GM12878 (cell line): ENCODE data around the gene ESR2. TPM values are rescaled to one million over a fixed set of nuclear protein-coding genes. Genes with fewer than 3 reads are reported as not detected.

Experiments used
- ATAC-seq: fragments of 200-7000 bp; cut with Tn5 transposase; 3 replicates; pipeline ENCODE4 v1.9.1; 2020; ENCODE audit warnings: mild to moderate bottlenecking, moderate library complexity
- BruUV-seq: library from RNA; stranded (reverse); fragments of 400-500 nt; replicated peaks from 2 replicates; lab custom pipeline; 2021; lab: Mats Ljungman, UMichigan
- CTCF ChIA-PET: fragments of 300-600 bp; sonication (Branson Sonifier 250); formaldehyde crosslinking; extraction: SDS; loops from one replicate; lab custom pipeline; 2021; ENCODE audit warnings: inconsistent platforms; lab: Yijun Ruan, JAX
- POLR2A ChIA-PET: fragments of 350-600 bp; formaldehyde crosslinking; extraction: SDS; loops from one replicate; lab custom pipeline; 2021; ENCODE audit warnings: inconsistent platforms; lab: Charles Lee
- RAD21 ChIA-PET: fragments of 300-600 bp; sonication (Branson Sonifier 250); formaldehyde crosslinking; loops from one replicate; lab custom pipeline; 2023; ENCODE audit warnings: antibody characterized with exemption; ENCODE audit not compliant: unreplicated experiment; lab: Charles Lee
- SMC1A ChIA-PET: fragments of 300-600 bp; sonication (Branson Sonifier 250); formaldehyde crosslinking; loops from one replicate; lab custom pipeline; 2023; ENCODE audit not compliant: unreplicated experiment, uncharacterized antibody; lab: Charles Lee
- DNase-seq: peaks from one replicate; pipeline ENCODE4 v3.0.0-alpha.2; 2011; ENCODE audit warnings: low read depth, low spot score
- FAIRE-seq: peaks from 3 replicates; lab custom pipeline; 2011; peaks lifted over from hg19 to GRCh38; lab: Jason Lieb, UNC
- H2AFZ ChIP-seq: 2 replicates; pipeline ENCODE4 v1.6.0; 2011; ENCODE audit warnings: low read depth, low read length, control low read depth; ENCODE audit not compliant: control insufficient read depth
- H3K27ac ChIP-seq: 2 replicates; pipeline ENCODE4 v1.5.1; 2011; ENCODE audit warnings: control low read depth; ENCODE audit not compliant: control insufficient read depth, insufficient read depth
- H3K27me3 ChIP-seq, 2 experiments: replicated peaks in 1 of 2; 2 replicates each; pipeline versions ENCODE4 v1.6.0 to v1.6.1; 2011; ENCODE audit warnings: low read length in 1 of 2; ENCODE audit not compliant: control insufficient read depth in 2 of 2, insufficient read depth in 2 of 2
- H3K36me3 ChIP-seq, 2 experiments: 2 replicates each; pipeline ENCODE4 v1.5.1; 2011; ENCODE audit warnings: low read length in 1 of 2; ENCODE audit not compliant: control insufficient read depth in 2 of 2, insufficient read depth in 2 of 2
- H3K4me1 ChIP-seq: 2 replicates; pipeline ENCODE4 v1.6.1; 2011; ENCODE audit warnings: mild to moderate bottlenecking, low read length, moderate library complexity, mixed read lengths; ENCODE audit not compliant: control insufficient read depth, insufficient read depth
- H3K4me2 ChIP-seq: 2 replicates; pipeline ENCODE4 v1.6.0; 2011; ENCODE audit warnings: control low read depth; ENCODE audit not compliant: control insufficient read depth, insufficient read depth
- H3K4me3 ChIP-seq: fragments of 200-600 bp; sonication (generic); 2 replicates; pipeline ENCODE4 v1.5.1; 2016
- H3K79me2 ChIP-seq: 2 replicates; pipeline ENCODE4 v1.6.0; 2011; ENCODE audit warnings: low read length; ENCODE audit not compliant: control insufficient read depth, insufficient read depth
- H3K9ac ChIP-seq: 2 replicates; pipeline ENCODE4 v1.8.0; 2011; ENCODE audit warnings: low read length, control low read depth, mixed read lengths; ENCODE audit not compliant: control insufficient read depth, insufficient read depth
- H3K9me3 ChIP-seq: replicated peaks from 3 replicates; pipeline ENCODE4 v1.5.1; 2011; ENCODE audit warnings: mild to moderate bottlenecking, low read length; ENCODE audit not compliant: control insufficient read depth, insufficient read depth
- H4K20me1 ChIP-seq: 2 replicates; pipeline ENCODE4 v1.6.0; 2011; ENCODE audit not compliant: control insufficient read depth, insufficient read depth
- BACH1 ChIP-seq: fragments of 450-650 bp; IDR thresholded peaks from 2 replicates; pipeline ENCODE4 v1.6.1; 2017; ENCODE audit warnings: mild to moderate bottlenecking, borderline replicate concordance
- BCL11A ChIP-seq: IDR thresholded peaks from 2 replicates; pipeline ENCODE4 v1.6.1; 2011; ENCODE audit warnings: low read depth, low read length
- CBX3 ChIP-seq: fragments of 200-600 bp; sonication (generic); IDR thresholded peaks from 2 replicates; pipeline ENCODE4 v1.6.1; 2016; ENCODE audit warnings: low read depth, borderline replicate concordance
- IRF3 ChIP-seq: fragments of 450-650 bp; IDR thresholded peaks from 2 replicates; pipeline ENCODE4 v1.6.1; 2014; ENCODE audit warnings: mild to moderate bottlenecking
- MTA2 ChIP-seq: fragments of 450-650 bp; IDR thresholded peaks from 2 replicates; pipeline ENCODE4 v1.6.1; 2016; ENCODE audit warnings: low read depth, mild to moderate bottlenecking, moderate library complexity
- REST ChIP-seq: IDR thresholded peaks from 2 replicates; pipeline ENCODE4 v1.6.1; 2012; ENCODE audit warnings: mild to moderate bottlenecking, low read depth, low read length
- RFX5 ChIP-seq: IDR thresholded peaks from 2 replicates; pipeline ENCODE4 v1.6.1; 2011; ENCODE audit warnings: low read depth, low read length, improper control_type of control experiment
- TBL1XR1 ChIP-seq: IDR thresholded peaks from 2 replicates; pipeline ENCODE4 v1.6.1; 2012; ENCODE audit warnings: low read depth, low read length, improper control_type of control experiment
- TCF3 ChIP-seq: IDR thresholded peaks from 2 replicates; pipeline ENCODE4 v1.6.1; 2012; ENCODE audit warnings: low read depth, mild to moderate bottlenecking, low read length, borderline replicate concordance; ENCODE audit not compliant: insufficient read depth
- ZZZ3 ChIP-seq: IDR thresholded peaks from 2 replicates; pipeline ENCODE4 v1.6.1; 2011; ENCODE audit warnings: low read depth; ENCODE audit not compliant: control insufficient read depth, insufficient read length
- WGBS: methylation state at CpG from one replicate; pipeline ENCODE4 v1.1.6; 2016; ENCODE audit warnings: low lambda C conversion rate; ENCODE audit not compliant: insufficient replicate concordance, insufficient coverage; ENCODE audit errors: missing lambda C conversion rate; 5-methylcytosine and 5-hydroxymethylcytosine counted together
- in situ Hi-C: fragments of 300-500 bp; cut with MboI; formaldehyde crosslinking; loops from 9 replicates; pipeline ENCODE4 v1.14.3; 2018; ENCODE audit warnings: mixed read lengths
- intact Hi-C: fragments of 100-400 bp; cut with micrococcal nuclease; formaldehyde crosslinking; loops from one replicate; pipeline ENCODE4 v1.14.2; 2022; ENCODE audit not compliant: unreplicated experiment
- polyA plus RNA-seq, 11 experiments: library from polyadenylated mRNA; depleted of rRNA in 4 of 11; unstranded in 6 of 11; stranded (reverse) in 5 of 11; fragments of >200 nt; fragmentation: Nextera tagmentation in 4 of 11; fragmentation: Illumina TruSeq in 1 of 11; extraction: Ambion mirVana in 4 of 11; extraction: Trizol in 1 of 11; gene quantifications; 1 replicate in 1 of 11; 2 replicates in 10 of 11; pipeline versions ENCODE4 v1.2.1 to v1.2.3, GENCODE V29; 2011 to 2016; ENCODE audit warnings: inconsistent platforms in 2 of 11, missing spikeins in 2 of 11, low read depth in 1 of 11
- total RNA-seq, 4 experiments: library from RNA; depleted of rRNA in 3 of 4; stranded (reverse); fragments of >200 nt in 3 of 4; fragmentation: Illumina TruSeq in 1 of 4; extraction: Trizol in 1 of 4; gene quantifications; 2 replicates each; pipeline versions ENCODE4 v1.2.1 to v1.2.3, GENCODE V29; 2013 to 2021
- TF ChIP-seq, protein P1 (sequence below): fragments of 150-350 bp; IDR thresholded peaks from 2 replicates; pipeline ENCODE4 v1.6.1; 2016; ENCODE audit warnings: low read depth, low read length

The ESR2 gene
- total and polyA plus RNA-seq, 10 of the 15 experiments (the other 5 are each of a cell fraction or from before 2014, with no cell fraction given), result 0.29 to 2.6 (median 0.81) TPM

DNA sequence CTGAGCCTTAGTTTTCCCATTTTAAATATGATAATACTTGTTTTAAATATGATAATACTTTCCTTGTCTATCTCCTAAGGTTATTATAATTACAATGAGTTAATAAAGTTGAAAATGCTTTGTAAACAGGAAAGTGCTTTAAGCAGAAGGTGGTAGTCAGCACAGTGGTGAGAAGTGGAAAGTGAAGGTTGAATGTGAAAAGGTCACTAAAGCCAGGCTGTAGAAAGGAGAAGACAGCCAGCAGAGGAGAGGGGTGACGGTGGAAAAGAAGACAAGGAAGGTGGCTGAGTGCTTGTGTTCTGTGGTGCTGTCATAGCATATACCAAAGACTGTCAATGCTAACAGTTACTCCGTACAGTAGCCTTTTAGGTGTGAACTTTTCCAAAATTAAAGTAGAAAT, 117.8 kb downstream of the ESR2 start:
- ChIA-PET RAD21 (interaction anchor here (1.2 to 1.4 kb wide), 2 partner anchors 33 to 38 kb away, joined by 3 to 4 read pairs; no protein-coding TSS in a partner anchor), SMC1A (no interaction called here), POLR2A (no interaction called here), CTCF (interaction anchor here (1.9 kb wide), 1 partner anchor 119 kb away, joined by 4 read pairs; no protein-coding TSS in a partner anchor)
- Histone ChIP-seq H3K27ac (no peak overlapping the region), H3K79me2 (no peaks in the 10 kb centered on the region), H3K4me3 (no peak overlapping the region), H4K20me1 (no peaks in the 10 kb centered on the region), H3K36me3 (peaks cover 1 to 7% of the 10 kb centered on the region in 2 experiments; a peak in 3 of 4 replicates), H2AFZ (no peak overlapping the region), H3K4me2 (no peak overlapping the region), H3K9ac (no peak overlapping the region), H3K4me1 (no peaks in the 10 kb centered on the region), H3K9me3 (no peaks in the 10 kb centered on the region), H3K27me3 (no peaks in the 10 kb centered on the region)
- no TSS peak for BruUV-seq
- intact Hi-C loops, result no loop called here
- 100% methylated on average over 2 of the region's 2 CpGs for WGBS
- no peak for ATAC-seq
- TF ChIP-seq BCL11A, result no peak
- TF ChIP-seq RFX5, result no peak
- no peak for TF ChIP-seq MTA2
- TF ChIP-seq, protein P1, sequence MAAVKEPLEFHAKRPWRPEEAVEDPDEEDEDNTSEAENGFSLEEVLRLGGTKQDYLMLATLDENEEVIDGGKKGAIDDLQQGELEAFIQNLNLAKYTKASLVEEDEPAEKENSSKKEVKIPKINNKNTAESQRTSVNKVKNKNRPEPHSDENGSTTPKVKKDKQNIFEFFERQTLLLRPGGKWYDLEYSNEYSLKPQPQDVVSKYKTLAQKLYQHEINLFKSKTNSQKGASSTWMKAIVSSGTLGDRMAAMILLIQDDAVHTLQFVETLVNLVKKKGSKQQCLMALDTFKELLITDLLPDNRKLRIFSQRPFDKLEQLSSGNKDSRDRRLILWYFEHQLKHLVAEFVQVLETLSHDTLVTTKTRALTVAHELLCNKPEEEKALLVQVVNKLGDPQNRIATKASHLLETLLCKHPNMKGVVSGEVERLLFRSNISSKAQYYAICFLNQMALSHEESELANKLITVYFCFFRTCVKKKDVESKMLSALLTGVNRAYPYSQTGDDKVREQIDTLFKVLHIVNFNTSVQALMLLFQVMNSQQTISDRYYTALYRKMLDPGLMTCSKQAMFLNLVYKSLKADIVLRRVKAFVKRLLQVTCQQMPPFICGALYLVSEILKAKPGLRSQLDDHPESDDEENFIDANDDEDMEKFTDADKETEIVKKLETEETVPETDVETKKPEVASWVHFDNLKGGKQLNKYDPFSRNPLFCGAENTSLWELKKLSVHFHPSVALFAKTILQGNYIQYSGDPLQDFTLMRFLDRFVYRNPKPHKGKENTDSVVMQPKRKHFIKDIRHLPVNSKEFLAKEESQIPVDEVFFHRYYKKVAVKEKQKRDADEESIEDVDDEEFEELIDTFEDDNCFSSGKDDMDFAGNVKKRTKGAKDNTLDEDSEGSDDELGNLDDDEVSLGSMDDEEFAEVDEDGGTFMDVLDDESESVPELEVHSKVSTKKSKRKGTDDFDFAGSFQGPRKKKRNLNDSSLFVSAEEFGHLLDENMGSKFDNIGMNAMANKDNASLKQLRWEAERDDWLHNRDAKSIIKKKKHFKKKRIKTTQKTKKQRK, result no peak
- no peak for TF ChIP-seq TBL1XR1
- TF ChIP-seq BACH1, result no peak
- TF ChIP-seq ZZZ3, result no peak
- no peak for TF ChIP-seq IRF3
- TF ChIP-seq REST, result no peak
- TF ChIP-seq CBX3, result no peak
- no peak for TF ChIP-seq TCF3
- in situ Hi-C loops, result no loop called here
- no peak for DNase-seq
- FAIRE-seq, result no peak
